Body of pancreas (tissue), 4 donors: ENCODE measurements around the gene CRY1.

Source experiments
- CTCF ChIP-seq, 7 experiments: fragments of 450-650 bp in 4 of 7; fragments of 200-600 bp in 3 of 7; sonication (generic) in 3 of 7; IDR thresholded peaks; one replicate each; pipeline ENCODE4 v1.5.1; 2016 to 2019; ENCODE audit warnings: antibody characterized with exemption in 7 of 7
- POLR2A ChIP-seq, 3 donors: fragments of 450-650 bp; IDR thresholded peaks; one replicate each; pipeline ENCODE4 v1.6.1; 2016; ENCODE audit warnings: antibody characterized with exemption in 3 of 3, mild to moderate bottlenecking in 2 of 3

DNA sequence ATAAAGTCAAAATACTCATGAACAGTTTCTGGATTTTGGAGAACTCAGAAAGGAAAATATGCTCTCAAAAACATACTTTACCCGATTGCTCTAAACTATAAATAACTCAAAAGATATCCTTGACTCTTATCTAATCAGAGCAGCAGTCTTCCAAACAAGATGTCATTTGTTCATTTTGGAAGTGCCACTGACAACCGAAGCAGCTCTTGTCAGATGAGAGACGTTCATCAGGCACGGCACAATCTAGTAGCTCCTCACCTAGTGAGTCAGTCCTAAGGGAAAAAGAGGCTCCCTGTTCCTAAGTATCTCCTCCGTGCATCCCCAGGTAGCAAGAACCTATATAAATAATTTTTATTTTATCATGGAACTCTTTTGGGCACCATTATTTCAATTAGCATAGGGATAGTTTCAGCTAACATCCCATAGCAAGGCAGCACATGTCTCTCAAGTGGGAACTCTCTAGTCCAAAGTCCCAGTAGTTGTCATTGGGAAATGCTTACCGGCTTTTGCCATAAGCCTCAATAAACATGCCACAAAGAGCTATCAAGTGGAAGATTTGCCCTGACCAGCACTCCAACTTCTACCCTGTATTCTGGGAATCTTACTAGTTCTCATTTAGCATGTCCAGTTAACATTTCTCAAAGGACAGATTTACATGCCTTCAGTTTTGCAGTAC, 151.7 kb downstream of the CRY1 start:
- TF ChIP-seq CTCF (IDR thresholded peaks at IDR 0.05) (no peak), POLR2A (IDR thresholded peaks at IDR 0.05) (no peak)
